GM18526 (cell line): ENCODE results near the gene DLG2.

ENCODE experiments used
- POLR2A ChIP-seq: IDR thresholded peaks from 3 replicates; pipeline ENCODE4 v1.6.1; 2011; ENCODE audit not compliant: insufficient read length; ENCODE audit errors: extremely low read depth

Gene DLG2

DNA sequence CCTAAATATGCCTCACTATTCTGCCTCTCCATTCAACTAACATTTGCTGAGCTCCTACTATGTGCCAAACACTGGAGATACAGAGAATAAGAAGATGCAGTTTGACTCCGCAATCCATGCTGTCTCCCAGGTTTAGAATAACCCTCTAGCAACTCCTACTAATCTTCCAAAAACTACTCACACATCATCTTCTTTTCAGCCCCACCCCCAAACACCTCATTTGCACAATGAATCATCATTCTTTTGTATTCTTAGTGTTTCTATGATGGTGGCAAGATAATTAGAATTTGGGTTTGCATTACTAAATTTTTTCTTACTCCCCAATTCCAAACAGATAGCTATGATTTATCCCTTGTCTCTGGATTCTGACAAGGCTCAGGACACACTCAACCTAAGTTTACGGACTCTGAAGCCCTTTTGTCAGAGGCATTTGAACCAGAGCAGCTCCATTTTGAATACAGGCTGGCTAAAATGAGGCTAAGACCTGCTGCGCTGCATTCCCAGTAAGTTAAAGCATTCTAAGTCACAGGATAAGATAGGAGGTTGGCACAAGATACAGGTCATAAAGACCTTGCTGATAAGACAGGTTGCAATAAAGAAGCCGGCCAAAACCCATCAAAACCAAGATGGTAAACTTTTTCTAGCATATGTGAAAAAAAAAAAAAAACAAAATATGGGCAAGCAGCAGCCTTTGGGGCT lies 1038.9 kb downstream of the DLG2 start:
- no peak for TF ChIP-seq POLR2A

DNA sequence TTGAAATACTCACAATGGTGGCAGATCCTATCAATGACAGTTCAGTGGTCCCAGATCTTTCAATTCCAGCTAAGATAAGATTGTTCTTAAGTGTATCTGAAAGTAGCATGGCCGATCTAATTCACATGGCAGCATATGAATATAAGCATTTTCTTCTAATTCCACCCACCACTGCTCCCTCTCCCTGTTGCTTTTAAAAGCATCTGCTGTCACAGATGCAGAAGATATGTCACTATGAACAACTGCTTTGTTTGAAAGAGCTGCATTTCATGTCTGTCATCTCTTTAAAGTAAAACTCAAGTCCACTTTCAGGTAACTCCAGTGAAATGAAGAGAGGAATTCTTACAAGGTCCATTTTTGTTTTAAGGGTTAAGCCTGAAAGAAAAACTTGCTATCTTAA lies 1044.0 kb downstream of the DLG2 start:
- no peak for TF ChIP-seq POLR2A

DNA sequence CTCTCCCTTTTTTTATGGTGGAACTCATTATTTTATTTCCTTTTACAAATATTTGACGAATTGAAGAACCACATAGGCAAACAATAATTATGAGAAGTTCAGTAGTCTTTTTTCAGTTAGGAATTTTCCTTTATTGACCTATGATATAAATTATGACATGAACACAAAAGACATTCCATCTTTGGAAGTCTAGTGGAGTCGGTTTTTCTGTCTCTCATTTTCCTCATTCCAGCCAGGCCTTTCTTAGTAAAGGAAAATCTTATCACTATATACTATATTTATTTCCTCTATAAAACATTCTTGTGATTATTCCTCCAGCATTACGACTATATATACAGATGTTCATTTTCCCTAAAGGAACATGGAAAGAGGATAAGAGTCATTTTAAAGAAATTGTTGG lies 1046.1 kb downstream of the DLG2 start:
- no peak for TF ChIP-seq POLR2A

DNA sequence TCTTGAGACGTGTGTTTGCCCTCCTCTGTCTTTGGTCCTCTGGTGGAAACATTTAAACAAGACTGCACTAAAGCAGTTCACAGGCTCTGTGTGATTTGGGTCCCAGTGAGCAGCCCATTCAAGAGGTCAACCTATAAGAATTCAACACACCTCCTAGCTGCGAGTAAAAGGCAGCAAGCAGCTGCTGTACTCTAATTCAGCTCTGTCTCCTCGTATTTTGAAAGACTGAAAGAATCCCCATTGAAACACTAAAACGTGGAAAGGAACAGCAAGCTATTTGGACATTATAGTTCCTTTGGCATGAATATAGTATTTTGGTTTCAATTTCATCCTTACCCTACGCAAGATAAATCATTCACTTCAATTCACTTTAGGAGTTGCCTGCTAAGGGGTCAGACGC lies 1046.7 kb downstream of the DLG2 start:
- TF ChIP-seq POLR2A = no peak

DNA sequence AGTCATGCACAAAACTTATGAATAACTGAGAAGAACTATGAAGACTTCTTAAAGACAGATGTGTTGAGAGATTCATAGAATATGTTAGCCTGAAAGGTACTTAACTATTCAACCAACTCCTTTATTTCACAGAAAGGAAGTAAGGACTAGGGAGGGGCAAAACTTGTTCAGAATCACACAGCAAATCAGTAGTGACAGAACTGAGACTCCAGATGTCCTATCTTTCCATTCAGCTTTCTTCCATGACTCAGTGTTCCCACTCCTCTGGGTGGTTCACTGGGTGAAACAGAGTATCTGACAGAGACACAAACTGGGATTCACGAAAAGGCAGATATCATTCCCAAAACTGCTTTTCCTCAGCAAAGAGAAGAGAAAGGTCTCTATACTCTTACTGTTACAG lies 1053.3 kb downstream of the DLG2 start:
- TF ChIP-seq POLR2A = no peak

DNA sequence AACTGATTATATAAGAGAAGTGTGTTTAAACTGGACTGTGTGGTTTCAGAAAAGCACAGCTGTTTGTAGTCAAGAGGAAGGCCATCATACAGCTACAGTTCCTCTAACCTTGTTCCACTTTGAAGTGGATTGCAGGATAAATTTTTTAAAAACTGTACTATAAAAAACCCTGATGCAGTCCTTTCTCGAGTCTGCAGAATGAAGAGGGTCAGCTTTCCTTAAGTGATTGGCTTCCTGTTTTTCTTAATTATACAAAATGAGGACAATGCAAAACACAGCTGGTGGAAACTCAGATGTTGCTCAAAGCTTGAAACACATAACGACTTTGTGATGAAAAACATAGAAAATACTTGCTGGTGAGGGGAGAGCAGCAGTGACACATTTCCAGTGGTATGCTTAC lies 1060.5 kb downstream of the DLG2 start:
- TF ChIP-seq POLR2A = no peak

DNA sequence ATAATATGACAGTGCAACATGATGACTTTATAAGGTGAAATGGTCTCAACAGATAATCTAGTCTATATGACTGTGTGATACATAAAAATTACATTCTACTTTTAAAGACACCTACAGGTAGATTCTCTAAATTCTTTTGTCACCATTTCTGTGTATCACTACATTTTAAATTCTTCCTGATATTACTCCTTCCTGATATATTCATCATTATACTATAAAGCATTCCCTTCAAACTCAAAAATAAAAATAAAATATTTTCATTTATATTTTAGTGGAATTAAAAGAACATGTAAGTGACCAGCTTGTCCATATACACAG lies 1062.3 kb downstream of the DLG2 start:
- no peak for TF ChIP-seq POLR2A

DNA sequence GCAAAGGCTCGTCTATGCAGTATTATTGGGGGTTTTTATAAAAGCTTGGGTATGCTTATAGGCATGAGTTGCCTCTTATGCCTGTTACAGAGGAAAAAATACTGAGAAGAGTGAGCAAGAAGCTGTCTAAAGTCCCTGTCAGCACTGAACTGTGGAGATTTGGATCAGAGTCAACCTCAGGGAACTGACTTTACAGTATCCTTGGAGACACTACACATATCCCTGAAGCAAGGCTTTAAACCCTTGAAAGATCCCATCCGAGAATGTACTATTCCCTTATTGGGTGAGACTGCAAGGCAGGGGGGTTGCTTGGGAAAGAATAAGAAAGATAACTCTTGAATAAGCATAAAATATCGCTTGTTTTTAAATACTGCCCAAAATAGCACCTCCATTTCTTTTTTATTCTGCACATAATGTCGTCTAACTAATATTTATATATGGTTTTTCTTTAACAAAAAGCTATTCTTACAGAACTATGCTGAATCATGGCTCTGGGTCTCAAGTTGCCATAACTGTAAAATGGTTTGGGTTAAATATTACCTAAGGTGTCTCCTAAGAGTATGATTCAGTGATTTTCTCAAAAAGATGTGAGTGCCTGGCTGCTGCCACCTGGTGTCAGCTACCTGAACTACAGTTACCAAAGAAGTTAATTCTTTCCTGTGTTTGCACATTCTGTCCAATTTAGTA lies 1062.8 kb downstream of the DLG2 start:
- no peak for TF ChIP-seq POLR2A

DNA sequence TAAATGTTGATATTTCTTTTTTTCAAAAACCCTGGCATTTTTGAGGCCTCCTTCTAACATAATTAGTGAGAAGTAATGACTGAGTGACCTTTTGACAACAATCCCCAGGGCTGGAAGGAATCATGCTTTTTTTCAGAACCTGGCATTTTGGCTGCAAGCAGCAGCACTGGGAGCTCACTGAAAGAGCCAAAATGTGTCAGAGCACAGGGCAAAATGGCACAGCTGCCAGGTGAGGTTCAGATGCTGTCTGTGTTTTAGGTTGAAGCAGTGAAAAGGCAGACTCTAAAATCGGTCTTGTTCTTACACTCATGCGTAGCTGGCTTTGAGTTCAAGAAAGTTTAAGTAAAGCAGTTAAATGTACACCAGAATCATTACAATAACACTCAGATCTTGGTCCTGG lies 1063.8 kb downstream of the DLG2 start:
- no peak for TF ChIP-seq POLR2A

DNA sequence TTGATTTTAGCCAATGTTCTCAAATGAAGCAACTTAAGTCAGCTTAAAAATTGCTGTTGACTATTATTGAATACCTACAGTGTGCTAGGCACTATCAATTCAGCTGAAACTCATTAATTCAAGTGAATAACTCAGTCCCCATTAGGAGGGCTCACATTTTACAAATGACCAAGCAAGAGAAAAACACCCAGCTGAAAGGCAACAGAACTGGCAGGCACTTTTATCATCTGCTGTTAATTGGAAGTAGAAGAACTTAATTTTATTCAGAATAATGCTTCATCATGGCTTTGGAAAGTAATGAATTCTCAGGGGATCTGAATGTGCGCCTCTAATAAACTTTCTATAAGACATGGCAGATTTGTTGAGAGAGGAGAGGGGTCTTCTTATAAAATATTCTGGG lies 1066.9 kb downstream of the DLG2 start:
- no peak for TF ChIP-seq POLR2A

DNA sequence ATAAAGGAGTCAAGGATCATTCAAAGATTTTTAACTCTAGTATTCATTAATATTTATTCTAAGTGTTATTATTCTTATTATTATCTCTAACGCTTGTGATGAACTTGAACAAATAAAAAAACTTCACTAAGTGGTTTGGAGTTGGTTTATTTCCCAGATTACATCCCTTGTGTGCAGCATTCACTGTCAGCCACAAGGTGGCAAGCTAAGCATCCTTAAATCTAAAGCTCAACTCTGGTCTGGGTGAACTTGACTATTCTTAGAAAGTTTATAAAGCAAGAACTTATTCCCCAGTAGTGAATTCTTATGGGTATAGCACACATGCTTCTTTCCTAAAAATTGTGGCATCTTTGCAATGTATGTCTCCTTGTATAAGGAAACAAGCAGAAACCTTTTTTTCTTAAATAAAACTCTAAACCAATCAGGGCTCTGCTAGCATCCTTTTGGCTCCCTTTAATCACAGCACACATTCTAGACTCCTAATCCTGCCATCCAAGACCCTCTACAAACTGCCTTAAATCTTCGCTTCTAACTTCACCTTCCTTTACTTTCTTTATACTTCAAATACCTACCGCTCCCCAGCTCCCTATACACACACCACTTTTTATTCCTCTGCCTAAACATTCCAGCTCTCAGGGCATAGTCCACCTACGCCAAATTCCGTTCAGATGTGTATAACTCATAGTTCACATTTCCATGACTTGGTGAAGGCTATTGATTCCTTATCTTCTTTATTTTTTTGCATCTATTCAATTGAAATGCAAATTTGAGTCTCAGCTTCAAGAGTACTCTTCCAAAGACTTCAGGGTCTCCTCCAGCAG lies 1068.8 kb downstream of the DLG2 start:
- no peak for TF ChIP-seq POLR2A

DNA sequence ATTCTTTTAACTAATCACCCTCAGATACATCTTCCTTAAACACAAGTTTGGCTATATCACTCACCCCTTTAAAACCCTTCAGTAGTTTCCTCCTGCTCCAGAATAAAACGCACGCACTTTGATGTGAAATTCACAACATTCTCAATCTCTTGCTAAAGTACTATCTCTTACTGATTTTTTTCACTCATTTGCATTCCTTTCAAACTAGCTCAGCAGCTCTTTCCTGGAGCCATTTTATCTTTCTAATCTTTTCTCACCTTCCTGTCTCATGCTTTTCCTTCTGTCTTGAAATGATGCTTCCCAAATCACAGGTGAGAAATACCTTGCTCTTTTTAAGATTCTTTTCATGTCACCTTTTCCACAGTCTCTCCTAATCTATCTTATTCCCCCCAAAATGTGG lies 1074.4 kb downstream of the DLG2 start:
- no peak for TF ChIP-seq POLR2A

DNA sequence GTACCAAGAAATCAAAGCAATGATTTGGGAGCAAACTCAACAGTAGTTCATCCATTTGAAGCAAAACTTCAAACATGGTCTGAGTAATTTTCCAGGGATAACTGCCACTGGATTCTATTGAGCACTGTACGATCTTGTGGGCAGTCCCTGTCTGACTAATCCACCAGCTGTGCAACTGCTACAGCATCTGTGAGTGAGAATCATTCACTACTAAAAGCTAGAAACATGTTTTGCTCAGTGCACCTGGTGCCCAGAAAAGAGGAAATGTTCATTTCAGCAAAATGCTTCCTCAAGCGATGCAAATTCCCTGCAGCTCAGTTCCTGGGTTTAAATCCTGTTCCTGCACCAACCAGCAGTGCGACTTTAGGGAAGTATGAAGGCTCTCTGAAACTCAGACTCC lies 1077.9 kb downstream of the DLG2 start:
- TF ChIP-seq POLR2A = no peak

DNA sequence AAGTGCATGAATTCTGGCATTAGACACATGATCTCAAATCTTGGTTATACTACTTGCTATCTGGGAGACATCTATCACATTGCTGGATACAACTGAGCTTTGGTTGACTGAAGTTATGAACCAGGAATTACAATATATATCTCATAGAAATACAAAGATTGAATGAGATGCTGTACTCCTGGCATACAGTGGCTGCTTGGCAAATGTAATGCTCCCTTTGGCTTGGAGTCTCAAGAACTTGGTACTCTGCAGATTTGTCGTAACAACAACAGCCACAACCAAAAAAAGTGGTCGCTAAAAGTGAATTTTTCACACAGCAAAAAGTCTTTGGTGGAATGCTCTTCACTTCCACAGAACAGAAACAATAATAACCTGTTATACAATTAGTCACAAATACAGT lies 1082.6 kb downstream of the DLG2 start:
- TF ChIP-seq POLR2A = no peak

DNA sequence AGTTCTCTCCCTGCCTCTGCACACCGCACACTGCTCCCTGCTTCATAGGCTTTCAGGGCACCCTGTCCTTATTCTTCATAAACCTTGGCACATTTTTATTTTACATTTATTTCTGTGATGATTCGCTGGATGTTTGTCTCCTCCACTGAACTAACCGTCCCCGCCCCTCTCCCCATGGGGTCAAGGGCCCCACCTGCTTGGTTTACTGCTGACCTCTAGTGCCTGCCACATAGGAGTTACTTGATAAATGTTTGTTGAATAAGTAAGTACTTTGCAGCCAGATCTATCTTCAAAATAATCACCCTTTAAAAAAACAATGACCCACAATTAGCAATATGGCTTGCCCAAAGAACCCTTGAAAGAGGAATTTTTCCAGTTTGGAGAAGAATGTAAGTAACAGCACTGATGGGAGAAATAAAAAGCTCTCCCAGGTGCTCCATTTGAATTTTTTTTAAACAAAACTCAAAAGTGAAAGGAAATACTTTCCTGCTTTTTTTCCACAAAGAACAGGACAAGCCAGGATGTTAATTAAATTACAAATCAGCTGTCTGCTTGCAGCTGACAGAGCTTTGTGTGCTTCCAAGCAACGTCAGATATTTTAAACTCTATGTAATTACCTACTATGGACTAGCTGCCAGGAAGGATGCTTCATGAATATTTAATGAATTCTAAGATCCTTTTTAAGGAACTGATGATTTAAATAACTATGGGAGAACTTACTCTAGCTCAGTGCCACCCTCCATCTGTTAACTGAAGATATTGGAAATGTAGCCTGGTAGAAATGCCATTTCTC lies 1083.6 kb downstream of the DLG2 start:
- no peak for TF ChIP-seq POLR2A

DNA sequence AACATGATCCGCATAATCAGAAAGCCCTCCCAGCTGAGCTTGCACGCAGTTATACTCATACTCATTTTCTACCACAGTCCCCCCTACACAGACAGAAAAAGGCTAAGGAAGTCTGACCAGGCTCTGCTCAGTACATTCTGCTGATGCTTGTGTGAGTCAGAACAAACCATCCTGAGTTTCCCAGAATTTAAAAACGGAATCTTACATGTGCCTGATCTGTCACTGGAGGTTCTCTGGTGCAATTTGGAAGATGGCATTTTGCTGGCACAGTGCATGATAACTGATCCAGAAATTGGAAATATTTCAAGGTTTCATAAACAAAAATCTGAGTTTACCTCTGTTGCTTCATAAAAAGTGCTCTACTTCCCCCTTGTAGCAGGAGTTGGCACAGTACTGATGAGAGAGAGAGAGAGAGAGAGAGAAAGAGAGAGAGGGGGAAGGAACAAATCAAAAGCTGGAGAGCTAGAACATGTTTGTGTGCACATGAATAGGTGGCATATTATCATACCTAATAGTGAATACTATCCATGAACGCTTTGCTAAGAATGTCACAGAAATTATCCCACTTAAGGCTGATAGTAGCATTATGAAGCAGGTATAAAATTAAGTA lies 1085.3 kb downstream of the DLG2 start:
- no peak for TF ChIP-seq POLR2A

DNA sequence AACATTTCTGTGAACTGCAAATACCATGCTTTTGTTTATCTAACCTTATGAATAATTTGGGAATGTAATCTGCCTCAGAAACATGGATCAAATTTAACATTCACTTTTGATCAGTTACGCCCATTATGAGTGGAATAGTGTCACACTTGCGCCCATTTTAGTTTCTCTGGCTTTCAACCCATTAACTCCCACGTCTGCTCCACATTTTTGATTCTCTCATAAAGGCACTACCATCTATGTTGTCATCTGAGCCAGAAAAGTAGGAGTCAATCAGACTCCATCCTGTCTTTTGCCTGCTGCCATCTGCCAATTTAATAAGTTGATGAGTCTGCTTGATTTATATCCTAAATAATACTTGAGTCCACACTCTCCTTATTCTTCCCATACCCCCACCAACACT lies 1090.7 kb downstream of the DLG2 start:
- no peak for TF ChIP-seq POLR2A
